GM12874 (cell line): ENCODE measurements around the gene PTPRQ.

Experiments
- TF ChIP-seq, protein P1 (sequence below): IDR thresholded peaks from 2 replicates; pipeline ENCODE4 v1.5.1; 2011; ENCODE audit warnings: low read depth, mild to moderate bottlenecking, control low read depth, low read length, moderate library complexity; ENCODE audit not compliant: insufficient read depth

The PTPRQ gene

DNA sequence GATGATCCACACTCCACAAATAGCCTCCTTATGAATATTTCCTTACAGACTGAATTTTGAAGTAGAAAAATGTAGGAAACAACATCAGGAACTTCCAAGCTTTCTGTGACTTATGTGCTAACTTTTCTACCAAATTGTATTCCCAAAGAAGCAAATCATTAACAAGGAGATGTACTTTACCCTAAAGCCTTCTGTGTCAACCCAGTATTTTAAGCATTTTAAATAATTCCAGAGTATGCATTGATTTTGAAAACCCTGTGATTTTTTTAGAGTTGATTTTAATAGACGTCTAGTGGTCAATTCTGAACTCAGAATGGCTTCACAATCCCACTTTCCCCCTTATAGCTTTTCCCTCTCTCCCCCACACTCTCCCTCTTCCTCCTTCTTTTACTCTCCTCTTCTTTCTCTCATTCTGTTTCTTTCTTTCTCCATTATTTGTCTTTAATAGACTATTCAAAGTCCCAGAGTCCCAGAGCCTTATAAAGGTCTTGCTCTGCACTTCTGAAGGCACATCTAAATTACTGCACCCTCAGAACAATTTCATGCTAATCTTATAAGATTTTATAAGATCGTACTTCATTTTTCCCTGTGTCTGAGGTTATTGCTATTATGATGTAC, 253.3 kb downstream of the PTPRQ start:
- TF ChIP-seq, protein P1, sequence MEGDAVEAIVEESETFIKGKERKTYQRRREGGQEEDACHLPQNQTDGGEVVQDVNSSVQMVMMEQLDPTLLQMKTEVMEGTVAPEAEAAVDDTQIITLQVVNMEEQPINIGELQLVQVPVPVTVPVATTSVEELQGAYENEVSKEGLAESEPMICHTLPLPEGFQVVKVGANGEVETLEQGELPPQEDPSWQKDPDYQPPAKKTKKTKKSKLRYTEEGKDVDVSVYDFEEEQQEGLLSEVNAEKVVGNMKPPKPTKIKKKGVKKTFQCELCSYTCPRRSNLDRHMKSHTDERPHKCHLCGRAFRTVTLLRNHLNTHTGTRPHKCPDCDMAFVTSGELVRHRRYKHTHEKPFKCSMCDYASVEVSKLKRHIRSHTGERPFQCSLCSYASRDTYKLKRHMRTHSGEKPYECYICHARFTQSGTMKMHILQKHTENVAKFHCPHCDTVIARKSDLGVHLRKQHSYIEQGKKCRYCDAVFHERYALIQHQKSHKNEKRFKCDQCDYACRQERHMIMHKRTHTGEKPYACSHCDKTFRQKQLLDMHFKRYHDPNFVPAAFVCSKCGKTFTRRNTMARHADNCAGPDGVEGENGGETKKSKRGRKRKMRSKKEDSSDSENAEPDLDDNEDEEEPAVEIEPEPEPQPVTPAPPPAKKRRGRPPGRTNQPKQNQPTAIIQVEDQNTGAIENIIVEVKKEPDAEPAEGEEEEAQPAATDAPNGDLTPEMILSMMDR, result no peak

DNA sequence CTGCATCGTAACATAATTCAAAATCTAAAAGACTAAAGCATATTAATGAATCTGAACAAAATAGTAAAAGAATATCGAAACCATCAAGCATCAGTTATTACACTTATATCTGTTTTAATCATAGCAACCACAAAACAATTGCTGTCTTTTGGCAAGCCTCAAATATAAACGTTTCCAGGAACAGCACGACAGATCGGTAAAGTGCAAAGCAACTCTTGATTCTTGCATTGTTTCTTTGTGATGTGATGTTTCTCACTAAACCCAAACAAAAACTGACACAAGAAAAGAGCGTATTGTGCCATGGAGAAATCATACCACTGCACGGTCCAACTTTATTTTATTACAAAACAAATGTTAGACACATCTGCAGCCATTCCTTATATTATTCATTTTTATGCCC, 254.2 kb downstream of the PTPRQ start:
- TF ChIP-seq, protein P1, result no peak

DNA sequence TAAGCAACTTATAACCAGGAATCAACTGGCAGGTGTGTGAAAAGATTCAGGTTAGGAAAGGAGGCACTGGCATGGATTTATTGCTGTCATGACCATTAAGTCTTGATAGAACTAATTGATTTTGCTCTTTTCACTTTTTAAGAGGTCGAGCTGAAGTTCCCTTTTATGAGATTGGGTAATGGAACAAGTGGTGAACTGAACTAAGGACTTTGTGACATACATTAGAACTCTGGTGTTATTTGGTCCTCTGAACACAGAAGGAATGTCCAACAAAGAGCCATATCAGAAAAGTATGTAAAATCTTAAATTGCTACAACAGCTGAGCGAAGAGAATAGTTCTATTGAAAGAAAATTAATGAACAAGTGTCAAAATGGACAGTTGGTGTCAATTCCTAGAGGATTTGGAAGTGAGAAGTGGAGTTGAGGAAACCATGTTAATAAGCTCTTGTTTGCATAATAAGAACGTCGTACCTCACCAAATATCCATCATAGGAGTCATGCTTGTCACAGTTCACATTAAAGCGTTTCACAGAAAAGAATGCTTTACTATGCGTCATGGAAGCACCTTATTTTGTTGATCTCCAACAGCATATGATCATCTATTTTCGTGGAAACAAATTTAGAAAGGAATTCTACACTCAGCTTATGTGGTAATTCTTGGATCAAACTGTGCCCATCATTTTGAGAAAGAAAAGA, 255.0 kb downstream of the PTPRQ start:
- TF ChIP-seq, protein P1, result no peak

DNA sequence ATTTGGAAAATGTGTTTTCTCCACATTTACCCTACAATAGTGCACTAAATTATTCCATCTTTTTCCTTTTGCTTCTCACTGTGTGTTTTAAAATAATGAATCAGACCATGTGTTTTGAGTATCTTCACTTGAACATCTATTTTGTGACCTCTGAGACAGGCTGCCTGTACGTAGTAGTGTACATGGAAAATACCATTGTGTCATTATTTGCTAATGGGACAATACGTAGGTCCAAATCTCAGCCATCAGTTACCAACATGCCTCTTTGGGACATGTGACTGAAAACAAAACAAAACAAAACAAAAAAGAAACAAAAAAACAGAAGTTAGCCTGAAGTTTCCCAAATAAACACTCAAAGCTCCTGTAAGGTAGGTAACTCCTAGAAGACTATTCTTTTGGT, 256.3 kb downstream of the PTPRQ start:
- TF ChIP-seq, protein P1, result no peak

DNA sequence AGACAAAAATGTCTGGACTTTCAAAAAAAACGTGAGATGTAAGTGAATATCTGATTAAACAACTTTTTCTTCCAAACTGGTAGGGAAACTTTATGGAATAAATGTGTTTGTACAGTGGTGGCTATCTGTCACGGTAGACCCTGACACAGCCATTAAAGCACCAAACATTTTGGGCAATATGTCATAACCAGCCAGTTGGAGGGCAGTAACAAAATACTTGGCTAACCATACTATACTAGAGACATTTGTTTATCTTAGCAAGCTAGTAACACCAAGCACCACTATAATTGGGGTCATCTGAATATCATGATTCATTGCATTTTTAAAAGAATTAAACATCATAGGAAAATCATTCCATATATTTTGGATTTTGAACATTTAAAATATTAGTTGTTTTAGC, 257.4 kb downstream of the PTPRQ start:
- TF ChIP-seq, protein P1, result no peak

DNA sequence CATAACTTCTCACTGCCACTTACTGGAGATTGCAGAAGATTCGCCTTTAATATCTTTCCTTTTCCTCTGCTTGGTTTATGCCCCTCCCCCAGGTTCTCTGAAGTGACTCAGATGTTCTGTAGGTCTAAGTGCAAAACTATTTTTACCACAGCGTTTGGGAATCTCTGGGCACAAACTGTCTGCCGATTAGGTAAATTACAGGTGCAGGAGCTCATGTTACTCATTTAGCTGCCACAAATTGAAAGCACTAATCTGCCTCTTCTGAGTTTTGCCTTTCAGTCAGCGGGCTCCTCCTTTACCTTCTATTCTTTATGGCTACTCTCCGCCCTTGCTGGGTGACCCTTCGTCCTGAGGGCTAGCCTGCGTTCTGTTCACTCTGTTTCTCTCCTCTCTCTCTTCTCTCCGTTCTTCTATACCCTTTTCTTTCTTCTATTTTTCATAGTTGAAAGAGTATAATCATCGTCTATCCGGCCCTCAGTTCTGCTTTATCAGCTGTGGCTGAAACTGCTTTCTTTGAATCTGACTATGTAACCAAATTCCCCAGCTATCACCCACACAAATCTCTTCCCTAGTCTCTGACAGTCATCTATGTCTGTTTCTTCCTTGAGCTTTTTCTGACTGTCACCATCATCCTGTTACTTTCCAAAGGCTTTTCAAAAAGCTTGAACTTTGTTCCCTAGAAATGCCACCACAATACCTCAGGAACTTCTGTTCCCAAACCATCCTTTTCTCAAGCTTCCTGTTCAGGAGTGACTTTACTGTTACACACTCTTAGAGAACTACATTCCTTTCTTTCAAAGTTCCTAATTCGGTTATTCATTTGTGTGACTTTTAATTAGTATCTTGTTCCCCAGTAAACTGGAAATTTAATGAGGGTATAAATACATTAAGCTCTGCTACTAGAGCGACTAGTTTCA, 259.1 kb downstream of the PTPRQ start:
- TF ChIP-seq, protein P1, result no peak

DNA sequence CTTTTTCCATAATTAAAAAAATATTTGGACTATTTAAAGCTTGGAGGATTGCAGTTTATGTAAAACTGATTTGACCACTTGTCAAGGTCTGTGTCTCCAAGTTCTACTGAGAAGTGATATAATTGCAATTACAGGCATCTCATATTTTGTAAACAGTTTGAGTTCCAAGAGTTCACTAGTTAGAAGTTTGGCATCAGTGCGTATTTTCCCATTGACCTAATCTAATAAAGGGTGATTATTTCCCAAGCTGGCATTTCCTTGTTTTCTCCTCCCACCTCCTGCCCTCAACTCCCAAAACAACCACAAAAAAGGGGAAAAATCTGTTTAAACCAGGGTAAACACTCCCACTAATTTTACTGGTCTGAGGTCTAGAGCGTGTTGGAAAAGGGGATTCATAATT, 260.4 kb downstream of the PTPRQ start:
- TF ChIP-seq, protein P1, result no peak
